OCI-LY7 (cell line): ENCODE data around the gene RNF213.

Experiments
- EZH2phosphoT487 ChIP-seq: fragments of 200-600 bp; sonication (generic); IDR thresholded peaks from 2 replicates; pipeline ENCODE4 v1.6.1; 2018; ENCODE audit warnings: low read depth, borderline replicate concordance, mild to moderate bottlenecking, mixed run types, antibody characterized with exemption, low read length, moderate library complexity, mixed read lengths
- TF ChIP-seq, protein P1 (sequence below): fragments of 200-600 bp; sonication (generic); conservative IDR thresholded peaks from 2 replicates; pipeline ENCODE4 v1.5.1; 2014; ENCODE audit warnings: mild to moderate bottlenecking, antibody characterized with exemption, low read length, moderate library complexity, mixed read lengths

DNA sequence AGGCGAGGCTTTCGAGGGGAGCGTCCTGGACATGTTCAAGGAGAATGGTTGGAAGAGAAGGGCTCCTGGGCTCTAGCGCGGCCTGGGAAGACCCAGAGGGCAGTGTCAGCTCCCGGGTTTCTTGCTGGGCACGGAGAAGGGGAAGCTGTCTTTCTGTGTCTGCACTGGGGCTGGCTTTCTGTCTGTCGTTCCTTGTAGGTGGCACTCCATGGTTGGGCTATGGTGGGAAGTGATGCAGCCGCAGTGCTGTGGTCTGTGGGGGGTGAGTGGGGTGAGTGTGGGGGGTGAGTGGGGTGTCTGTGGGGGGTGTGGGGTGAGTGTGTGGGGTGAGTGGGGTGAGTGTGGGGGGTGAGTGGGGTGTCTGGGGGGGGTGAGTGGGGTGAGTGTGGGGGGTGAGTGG is 13.7 kb downstream of the RNF213 start:
- TF ChIP-seq, protein P1, sequence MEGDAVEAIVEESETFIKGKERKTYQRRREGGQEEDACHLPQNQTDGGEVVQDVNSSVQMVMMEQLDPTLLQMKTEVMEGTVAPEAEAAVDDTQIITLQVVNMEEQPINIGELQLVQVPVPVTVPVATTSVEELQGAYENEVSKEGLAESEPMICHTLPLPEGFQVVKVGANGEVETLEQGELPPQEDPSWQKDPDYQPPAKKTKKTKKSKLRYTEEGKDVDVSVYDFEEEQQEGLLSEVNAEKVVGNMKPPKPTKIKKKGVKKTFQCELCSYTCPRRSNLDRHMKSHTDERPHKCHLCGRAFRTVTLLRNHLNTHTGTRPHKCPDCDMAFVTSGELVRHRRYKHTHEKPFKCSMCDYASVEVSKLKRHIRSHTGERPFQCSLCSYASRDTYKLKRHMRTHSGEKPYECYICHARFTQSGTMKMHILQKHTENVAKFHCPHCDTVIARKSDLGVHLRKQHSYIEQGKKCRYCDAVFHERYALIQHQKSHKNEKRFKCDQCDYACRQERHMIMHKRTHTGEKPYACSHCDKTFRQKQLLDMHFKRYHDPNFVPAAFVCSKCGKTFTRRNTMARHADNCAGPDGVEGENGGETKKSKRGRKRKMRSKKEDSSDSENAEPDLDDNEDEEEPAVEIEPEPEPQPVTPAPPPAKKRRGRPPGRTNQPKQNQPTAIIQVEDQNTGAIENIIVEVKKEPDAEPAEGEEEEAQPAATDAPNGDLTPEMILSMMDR: no peak
- TF ChIP-seq EZH2phosphoT487: no peak
